ENCODE results near the gene BBS7.

GRCh38 chr4:121800638-121800960, 69.7 kb downstream of the BBS7 start:
- TF ChIP-seq CTCF (conservative IDR thresholded peaks at IDR 0.05) (no peak), ZFX (IDR thresholded peaks at IDR 0.05) (no peak)
